ENCODE data around the gene PITHD1. TPM values are rescaled to one million over a fixed set of nuclear protein-coding genes. Genes with fewer than 3 reads are reported as not detected.
"Not testable (repeated sequence)": the region's sequence is repeated elsewhere in the genome, so short reads cannot be mapped to it uniquely, and the experiment has no call there.

The PITHD1 gene
- total RNA-seq, 1 donor from 2014 or later = 42.4 TPM

DNA sequence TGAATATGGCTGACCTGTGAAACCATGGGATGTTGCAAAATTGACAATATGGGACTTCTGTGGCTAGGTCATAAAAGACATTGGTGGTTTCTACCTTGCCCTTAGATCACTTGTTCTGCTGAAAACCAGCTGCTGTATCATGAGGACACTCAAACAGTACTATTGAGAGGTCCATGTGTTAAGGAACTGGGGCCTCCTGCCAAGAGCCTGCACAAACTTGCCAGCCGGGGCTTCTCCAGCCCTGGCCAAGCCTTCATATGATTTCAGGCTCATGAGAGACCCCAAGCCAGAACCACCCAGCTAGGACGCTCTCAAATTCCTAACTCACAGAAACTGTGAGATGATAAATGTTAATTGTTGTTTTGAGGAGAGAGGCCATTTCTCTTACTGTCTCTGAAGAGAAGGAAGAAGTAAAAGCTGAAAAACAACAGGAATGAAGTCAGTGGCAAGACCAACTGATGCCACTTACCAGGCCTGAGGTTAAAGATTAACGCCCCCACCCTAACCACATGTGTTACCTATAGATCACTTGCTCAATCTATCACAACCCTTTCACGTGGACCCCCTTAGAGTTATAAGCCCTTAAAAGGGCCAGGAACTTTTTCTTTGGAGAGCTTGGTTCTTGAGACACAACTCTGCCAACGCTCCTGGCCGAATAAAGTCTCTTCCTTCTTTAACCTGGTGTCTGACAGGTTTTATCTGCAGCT, 3.9 kb upstream of the PITHD1 start:
- no peaks in the 10 kb centered on the region for H3K27me3 Mint-ChIP-seq (ENCODE audit: unreplicated experiment)
- TF ChIP-seq, protein P1, sequence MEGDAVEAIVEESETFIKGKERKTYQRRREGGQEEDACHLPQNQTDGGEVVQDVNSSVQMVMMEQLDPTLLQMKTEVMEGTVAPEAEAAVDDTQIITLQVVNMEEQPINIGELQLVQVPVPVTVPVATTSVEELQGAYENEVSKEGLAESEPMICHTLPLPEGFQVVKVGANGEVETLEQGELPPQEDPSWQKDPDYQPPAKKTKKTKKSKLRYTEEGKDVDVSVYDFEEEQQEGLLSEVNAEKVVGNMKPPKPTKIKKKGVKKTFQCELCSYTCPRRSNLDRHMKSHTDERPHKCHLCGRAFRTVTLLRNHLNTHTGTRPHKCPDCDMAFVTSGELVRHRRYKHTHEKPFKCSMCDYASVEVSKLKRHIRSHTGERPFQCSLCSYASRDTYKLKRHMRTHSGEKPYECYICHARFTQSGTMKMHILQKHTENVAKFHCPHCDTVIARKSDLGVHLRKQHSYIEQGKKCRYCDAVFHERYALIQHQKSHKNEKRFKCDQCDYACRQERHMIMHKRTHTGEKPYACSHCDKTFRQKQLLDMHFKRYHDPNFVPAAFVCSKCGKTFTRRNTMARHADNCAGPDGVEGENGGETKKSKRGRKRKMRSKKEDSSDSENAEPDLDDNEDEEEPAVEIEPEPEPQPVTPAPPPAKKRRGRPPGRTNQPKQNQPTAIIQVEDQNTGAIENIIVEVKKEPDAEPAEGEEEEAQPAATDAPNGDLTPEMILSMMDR (IDR thresholded peaks at IDR 0.05) = no peak
- H3K9me3 Mint-ChIP-seq (ENCODE audit: unreplicated experiment) = no peaks in the 10 kb centered on the region
- H3K36me3 Mint-ChIP-seq (ENCODE audit: unreplicated experiment) = no peaks in the 10 kb centered on the region
- H3K27ac Mint-ChIP-seq (ENCODE audit: unreplicated experiment) = no peak overlapping the region
- H3K4me1 Mint-ChIP-seq (ENCODE audit: unreplicated experiment) = peaks cover 19% of the 10 kb centered on the region
- DNase-seq (ENCODE audit: extremely low spot score, unreplicated experiment) = no peak
- H3K4me3 Mint-ChIP-seq (ENCODE audit: unreplicated experiment) = no peak overlapping the region

DNA sequence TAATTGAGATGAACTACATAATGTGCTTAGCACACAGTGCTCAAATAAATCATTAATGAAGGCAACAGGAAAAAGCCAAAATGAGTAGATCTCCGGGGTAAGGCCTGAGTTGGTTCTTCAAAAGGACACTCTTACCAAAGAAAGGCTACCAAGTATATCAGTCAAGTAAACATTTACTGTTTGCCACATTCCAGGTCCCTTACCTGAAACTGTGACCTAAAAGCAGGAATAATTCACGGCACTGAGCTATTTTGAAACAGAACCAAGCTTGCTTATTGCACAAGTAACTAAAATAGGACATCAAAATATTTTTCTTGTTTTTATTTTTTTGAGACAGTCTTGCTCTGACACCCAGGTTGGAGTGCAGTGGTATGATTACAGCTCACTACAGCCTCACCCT, 2.0 kb upstream of the PITHD1 start:
- no peak for DNase-seq (ENCODE audit: extremely low spot score, unreplicated experiment)
- no peaks in the 10 kb centered on the region for H3K9me3 Mint-ChIP-seq (ENCODE audit: unreplicated experiment)
- TF ChIP-seq, protein P1 (IDR thresholded peaks at IDR 0.05) = no peak
- H3K36me3 Mint-ChIP-seq (ENCODE audit: unreplicated experiment) = no peaks in the 10 kb centered on the region
- H3K4me1 Mint-ChIP-seq (ENCODE audit: unreplicated experiment) = peaks cover 29% of the 10 kb centered on the region
- no peak overlapping the region for H3K4me3 Mint-ChIP-seq (ENCODE audit: unreplicated experiment)
- no peak overlapping the region for H3K27ac Mint-ChIP-seq (ENCODE audit: unreplicated experiment)
- no peaks in the 10 kb centered on the region for H3K27me3 Mint-ChIP-seq (ENCODE audit: unreplicated experiment)

DNA sequence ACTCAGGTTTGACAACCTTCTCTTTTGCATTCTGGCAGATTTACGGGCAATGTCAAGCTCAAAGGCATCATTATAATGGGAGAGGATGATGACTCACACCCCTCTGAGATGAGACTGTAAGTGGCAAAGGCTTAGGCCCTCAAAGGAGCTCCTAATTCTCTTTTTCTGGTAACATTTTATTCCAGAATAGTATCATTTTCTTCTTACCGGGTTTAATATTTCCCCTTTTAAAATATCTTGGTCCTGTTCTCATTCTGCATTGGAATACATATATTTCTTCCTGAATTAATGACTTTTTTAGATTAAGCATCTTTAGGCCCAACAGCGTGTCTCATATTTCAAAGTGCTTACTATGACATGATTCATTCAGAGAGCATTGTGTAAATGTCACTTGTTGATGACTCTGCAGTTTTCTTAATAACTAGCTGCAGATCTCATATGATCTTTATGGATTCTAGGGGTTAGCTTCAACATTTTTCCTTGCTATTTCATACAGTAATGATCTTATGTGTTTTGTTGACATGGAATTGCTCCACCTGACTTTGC, 1.7 kb downstream of the PITHD1 start:
- Mint-ChIP-seq H3K9me3 (ENCODE audit: unreplicated experiment) (no peaks in the 10 kb centered on the region), H3K4me1 (ENCODE audit: unreplicated experiment) (peaks cover 24% of the 10 kb centered on the region), H3K27me3 (ENCODE audit: unreplicated experiment) (no peaks in the 10 kb centered on the region), H3K27ac (ENCODE audit: unreplicated experiment) (peak overlapping the region; percentile 45), H3K4me3 (ENCODE audit: unreplicated experiment) (peak overlapping the region; percentile 87), H3K36me3 (ENCODE audit: unreplicated experiment) (peaks cover 6% of the 10 kb centered on the region)
- no peak for DNase-seq (ENCODE audit: extremely low spot score, unreplicated experiment)
- TF ChIP-seq, protein P1 (IDR thresholded peaks at IDR 0.05) = no peak

DNA sequence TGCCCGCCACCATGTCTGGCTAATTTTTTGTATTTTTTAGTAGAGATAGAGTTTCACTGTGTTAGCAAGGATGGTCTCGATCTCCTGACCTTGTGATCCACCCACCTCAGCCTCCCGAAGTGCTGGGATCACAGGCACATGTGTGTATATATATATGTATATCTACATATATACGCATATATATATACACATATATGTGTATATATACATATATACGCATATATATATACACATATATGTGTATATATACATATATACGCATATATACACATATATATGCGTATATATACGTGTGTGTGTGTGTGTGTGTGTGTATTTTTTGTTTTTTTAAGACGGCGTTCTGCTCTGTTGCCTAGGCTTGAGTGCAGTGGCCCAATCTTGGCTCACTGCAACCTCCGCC, 4.9 kb downstream of the PITHD1 start:
- not testable (repeated sequence) for DNase-seq (ENCODE audit: extremely low spot score, unreplicated experiment); H3K4me3 Mint-ChIP-seq (ENCODE audit: unreplicated experiment); H3K27ac Mint-ChIP-seq (ENCODE audit: unreplicated experiment); H3K9me3 Mint-ChIP-seq (ENCODE audit: unreplicated experiment); H3K27me3 Mint-ChIP-seq (ENCODE audit: unreplicated experiment)
- peaks cover 17% of the 10 kb centered on the region for H3K4me1 Mint-ChIP-seq (ENCODE audit: unreplicated experiment)
- peaks cover 31% of the 10 kb centered on the region for H3K36me3 Mint-ChIP-seq (ENCODE audit: unreplicated experiment)

DNA sequence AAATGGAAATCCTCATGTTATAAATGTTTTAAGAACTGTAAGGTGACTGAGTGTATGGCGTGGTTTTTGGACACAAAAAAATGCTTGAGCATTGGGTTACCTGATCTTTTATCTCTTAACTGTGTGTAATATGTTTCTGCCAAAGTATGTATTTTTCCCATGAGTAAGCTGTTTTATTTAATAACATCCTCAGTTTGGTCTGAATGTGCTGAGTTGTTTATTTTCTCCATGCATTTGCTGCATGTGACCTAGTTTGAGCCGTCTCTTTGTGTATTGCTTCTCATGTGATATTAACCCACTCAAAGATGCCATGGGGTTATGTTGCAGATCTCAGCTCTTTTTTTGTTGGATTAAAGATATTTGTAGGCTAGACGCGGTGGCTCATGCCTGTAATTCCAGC, 6.6 kb downstream of the PITHD1 start:
- TF ChIP-seq, protein P1 (IDR thresholded peaks at IDR 0.05) = no peak
- no peaks in the 10 kb centered on the region for H3K27me3 Mint-ChIP-seq (ENCODE audit: unreplicated experiment)
- DNase-seq (ENCODE audit: extremely low spot score, unreplicated experiment) = no peak
- H3K9me3 Mint-ChIP-seq (ENCODE audit: unreplicated experiment) = no peaks in the 10 kb centered on the region
- H3K36me3 Mint-ChIP-seq (ENCODE audit: unreplicated experiment) = peaks cover 36% of the 10 kb centered on the region
- H3K27ac Mint-ChIP-seq (ENCODE audit: unreplicated experiment) = no peak overlapping the region
- peaks cover 18% of the 10 kb centered on the region for H3K4me1 Mint-ChIP-seq (ENCODE audit: unreplicated experiment)
- H3K4me3 Mint-ChIP-seq (ENCODE audit: unreplicated experiment) = no peak overlapping the region

Measured in osteocyte (in vitro differentiated cells).